GM13976 (cell line): ENCODE results near the gene LMNTD1.

ENCODE experiments used
- DNase-seq: peaks from one replicate; pipeline ENCODE4 v3.0.0; 2012; ENCODE audit warnings: low spot score
- in situ Hi-C: fragments of 300-500 bp; cut with MboI; formaldehyde crosslinking; loops from one replicate; pipeline ENCODE4 v1.12.0; 2022; ENCODE audit warnings: low sequenced_read_pairs, mixed read lengths, inconsistent platforms; ENCODE audit not compliant: unreplicated experiment
- TF ChIP-seq, protein P1 (sequence below): IDR thresholded peaks from 2 replicates; pipeline ENCODE4 v1.5.1; 2012; ENCODE audit warnings: borderline replicate concordance, mild to moderate bottlenecking; ENCODE audit not compliant: insufficient read depth; ENCODE audit errors: extremely low read depth, missing control alignments, control extremely low read depth

LMNTD1 gene

DNA sequence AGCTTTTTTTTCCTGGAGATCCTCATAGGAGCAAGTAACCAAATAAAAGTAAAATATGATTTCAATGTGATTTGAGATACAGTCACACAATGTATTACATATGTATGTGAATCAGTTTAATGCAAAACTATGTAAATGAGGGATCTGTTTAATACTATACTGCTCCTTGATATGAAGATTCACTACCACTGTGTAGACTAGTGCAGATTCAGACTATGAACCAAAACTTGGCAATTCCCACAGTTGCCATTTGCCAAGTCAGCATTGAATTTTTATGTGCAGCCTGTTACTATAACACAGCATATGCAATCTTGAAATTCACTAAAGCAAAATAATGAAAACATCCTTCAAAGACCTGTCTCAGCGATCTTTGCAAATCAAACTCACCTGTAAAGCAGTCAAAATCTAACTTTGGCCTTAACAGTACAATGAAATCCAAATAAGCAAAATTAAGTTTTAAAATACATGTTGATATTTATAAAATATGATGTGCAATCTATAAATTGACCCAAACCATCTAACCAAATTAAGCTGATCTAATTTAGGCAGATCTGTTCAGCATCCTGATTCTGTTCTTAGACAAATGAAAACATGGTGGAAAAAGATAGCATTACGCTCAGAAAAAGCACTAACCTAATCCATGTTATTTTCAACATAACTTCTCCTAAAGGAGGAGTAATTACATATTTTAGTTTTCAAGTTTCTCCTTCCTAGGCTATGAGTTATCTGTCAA, 25.5 kb upstream of the LMNTD1 start:
- TF ChIP-seq, protein P1, sequence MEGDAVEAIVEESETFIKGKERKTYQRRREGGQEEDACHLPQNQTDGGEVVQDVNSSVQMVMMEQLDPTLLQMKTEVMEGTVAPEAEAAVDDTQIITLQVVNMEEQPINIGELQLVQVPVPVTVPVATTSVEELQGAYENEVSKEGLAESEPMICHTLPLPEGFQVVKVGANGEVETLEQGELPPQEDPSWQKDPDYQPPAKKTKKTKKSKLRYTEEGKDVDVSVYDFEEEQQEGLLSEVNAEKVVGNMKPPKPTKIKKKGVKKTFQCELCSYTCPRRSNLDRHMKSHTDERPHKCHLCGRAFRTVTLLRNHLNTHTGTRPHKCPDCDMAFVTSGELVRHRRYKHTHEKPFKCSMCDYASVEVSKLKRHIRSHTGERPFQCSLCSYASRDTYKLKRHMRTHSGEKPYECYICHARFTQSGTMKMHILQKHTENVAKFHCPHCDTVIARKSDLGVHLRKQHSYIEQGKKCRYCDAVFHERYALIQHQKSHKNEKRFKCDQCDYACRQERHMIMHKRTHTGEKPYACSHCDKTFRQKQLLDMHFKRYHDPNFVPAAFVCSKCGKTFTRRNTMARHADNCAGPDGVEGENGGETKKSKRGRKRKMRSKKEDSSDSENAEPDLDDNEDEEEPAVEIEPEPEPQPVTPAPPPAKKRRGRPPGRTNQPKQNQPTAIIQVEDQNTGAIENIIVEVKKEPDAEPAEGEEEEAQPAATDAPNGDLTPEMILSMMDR: no peak
- in situ Hi-C loops: no loop called here
- DNase-seq: no peak

DNA sequence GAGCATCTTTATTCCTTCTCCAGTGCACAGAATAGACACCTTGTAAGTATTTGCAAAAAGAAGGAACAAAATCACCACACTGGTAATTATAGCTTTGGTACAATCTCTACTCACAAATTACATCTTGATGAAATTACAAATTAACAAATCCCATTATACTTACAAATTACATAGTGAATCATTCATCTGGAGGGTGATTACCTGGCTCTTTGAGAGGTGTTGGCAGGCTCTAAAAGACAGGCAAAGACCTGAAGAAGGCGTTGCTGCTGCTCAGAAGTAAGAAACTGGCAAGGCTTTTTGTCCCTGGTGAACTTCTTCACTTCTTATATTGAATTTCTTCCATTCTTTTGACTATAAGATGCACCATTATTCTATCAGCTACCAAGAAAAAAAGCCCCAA, 21.7 kb upstream of the LMNTD1 start:
- DNase-seq: no peak
- in situ Hi-C loops: no loop called here
- TF ChIP-seq, protein P1: no peak

DNA sequence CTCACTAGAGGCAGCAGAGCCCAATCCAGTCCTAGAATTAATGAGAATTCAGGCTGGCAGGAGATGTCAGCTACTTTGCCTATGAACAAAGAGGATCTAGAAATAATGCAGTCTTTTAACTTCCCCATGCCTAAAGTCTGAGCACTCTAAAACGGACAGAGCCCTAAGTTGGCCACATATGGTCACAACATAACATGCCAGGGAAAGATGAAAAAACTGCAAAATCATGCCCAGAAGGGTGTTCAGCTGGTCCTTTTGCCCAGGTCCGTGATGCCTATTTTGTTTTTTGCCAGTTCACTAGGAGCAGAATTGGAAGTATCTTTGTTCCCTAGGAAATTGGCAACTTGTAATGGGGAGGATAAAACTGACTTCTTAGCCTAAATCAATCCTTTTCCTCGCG, 20.3 kb upstream of the LMNTD1 start:
- in situ Hi-C loops: no loop called here
- TF ChIP-seq, protein P1: no peak
- no peak for DNase-seq

DNA sequence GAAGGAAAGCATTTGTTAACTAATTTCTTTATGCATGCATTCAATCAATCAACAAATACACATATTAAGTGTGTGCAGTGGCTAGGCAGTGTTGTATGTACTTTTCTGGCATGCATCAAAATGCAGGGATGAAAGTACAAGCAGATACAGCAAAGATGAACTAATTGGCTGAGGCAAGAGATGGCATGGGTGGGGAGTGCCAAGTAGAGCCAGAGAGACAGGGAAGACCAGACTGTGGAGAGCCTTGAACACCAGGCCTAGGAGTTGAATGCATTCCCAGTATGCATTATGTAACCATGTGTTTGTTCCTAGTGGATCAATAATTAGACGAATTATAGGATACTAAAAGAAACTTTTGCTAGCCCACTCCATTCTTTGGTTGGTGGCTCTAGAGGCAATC, 17.3 kb upstream of the LMNTD1 start:
- DNase-seq: no peak
- in situ Hi-C loops: no loop called here
- TF ChIP-seq, protein P1: no peak

DNA sequence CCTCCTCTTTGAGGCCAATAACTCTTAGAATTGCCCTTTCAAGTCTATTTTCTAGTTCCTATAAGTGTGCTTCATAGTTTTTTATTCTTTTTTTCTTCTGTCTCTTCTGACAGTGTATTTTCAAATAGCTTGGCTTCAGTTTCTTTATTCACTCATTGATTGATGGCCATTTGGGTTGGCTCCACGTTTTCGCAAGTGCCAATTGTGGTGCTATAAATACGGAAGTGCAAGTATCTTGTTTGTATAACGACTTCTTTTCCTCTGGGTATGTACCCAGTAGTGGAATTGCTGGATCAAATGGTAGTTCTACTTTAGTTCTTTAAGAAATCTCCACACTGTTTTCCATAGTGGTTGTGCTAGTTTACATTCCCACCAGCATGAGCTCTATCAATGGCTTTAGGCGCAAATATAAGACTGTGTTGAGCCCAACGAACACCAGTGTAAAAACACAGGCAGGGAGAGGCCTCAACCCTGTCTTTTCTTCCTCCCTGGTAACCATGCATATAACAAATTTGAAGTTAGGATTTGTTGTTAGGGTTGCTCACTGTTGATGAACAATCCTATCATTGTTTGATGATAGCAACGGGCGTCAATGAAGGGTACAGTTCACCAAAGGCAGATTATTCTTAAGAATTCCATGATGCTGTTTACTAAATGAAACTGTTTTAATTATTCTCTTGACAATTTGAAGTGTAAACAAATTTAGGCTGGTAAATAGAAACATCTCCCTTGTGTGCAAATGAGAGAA, 13.3 kb upstream of the LMNTD1 start:
- in situ Hi-C loops: no loop called here
- DNase-seq: no peak
- TF ChIP-seq, protein P1: no peak

DNA sequence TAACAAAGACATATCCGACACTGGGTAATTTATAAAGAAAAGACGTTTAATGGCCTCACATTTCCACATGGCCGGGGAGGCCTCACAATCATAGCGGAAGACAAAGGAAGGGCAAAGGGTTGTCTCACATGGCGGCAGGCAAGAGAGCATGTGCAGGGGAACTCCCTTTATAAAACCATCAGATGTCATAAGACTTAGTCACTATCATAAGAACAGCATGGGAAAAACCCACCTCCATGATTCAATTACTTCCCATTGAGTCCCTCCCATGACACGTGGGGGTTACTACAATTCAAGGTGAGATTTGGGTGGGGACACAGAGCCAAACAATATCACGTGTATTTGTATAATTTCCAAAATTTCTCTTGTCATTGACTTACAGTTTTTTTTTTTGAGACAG, 5.5 kb upstream of the LMNTD1 start:
- in situ Hi-C loops: no loop called here
- DNase-seq: no peak
- TF ChIP-seq, protein P1: no peak
